ENCODE results near the gene CDK10. TPM values are rescaled to one million over a fixed set of nuclear protein-coding genes. Genes with fewer than 3 reads are reported as not detected.

Gene CDK10
- total and polyA plus RNA-seq, 10 of the 15 experiments (the other 5 are each of a cell fraction or from before 2014, with no cell fraction given): 1.5 to 58.7 (median 36.0) TPM

- TF ChIP-seq ZBTB33 (IDR thresholded peaks at IDR 0.05) (no peak), CEBPB (IDR thresholded peaks at IDR 0.05; ENCODE audit: borderline replicate concordance in 1 of 2, low read depth in 2 of 2, low read length in 2 of 2) (peak in 1 of 2 experiments; percentile 6; a peak in 1 of 4 replicates), KDM1A (IDR thresholded peaks at IDR 0.05; ENCODE audit: borderline replicate concordance) (no peak), SIN3A (IDR thresholded peaks at IDR 0.05; ENCODE audit: low read depth, low read length) (peak; percentile 91), PAX5 (IDR thresholded peaks at IDR 0.05; ENCODE audit: borderline replicate concordance, low read depth, low read length) (peak; percentile 43; the same call in 1 of the 2 replicates), MXI1 (IDR thresholded peaks at IDR 0.05; ENCODE audit: low read depth, low read length) (peak; percentile 55), IKZF1 (conservative IDR thresholded peaks at IDR 0.05) (peak; percentile 94), CBX3 (IDR thresholded peaks at IDR 0.05; ENCODE audit: borderline replicate concordance, low read depth) (no peak), YY1 (IDR thresholded peaks at IDR 0.05; ENCODE audit: low read depth, low read length) (peak; percentile 93), TCF3 (IDR thresholded peaks at IDR 0.05; ENCODE audit: borderline replicate concordance, insufficient read depth, low read depth, low read length) (peak; percentile 73), EGR1 (IDR thresholded peaks at IDR 0.05; ENCODE audit: borderline replicate concordance in 1 of 2, low read depth in 2 of 2, low read length in 2 of 2) (peak; percentile 80), CREM (IDR thresholded peaks at IDR 0.05; ENCODE audit: low read depth) (peak; percentile 77), MAX (IDR thresholded peaks at IDR 0.05; ENCODE audit: low read depth, low read length) (peak; percentile 68), POLR2AphosphoS2 (IDR thresholded peaks at IDR 0.05; ENCODE audit: low read depth, low read length) (peak; percentile 57; the same call in 1 of the 2 replicates), RAD21 (IDR thresholded peaks at IDR 0.05; ENCODE audit: insufficient read depth, low read depth, low read length) (no peak), ATF7 (IDR thresholded peaks at IDR 0.05; ENCODE audit: low read depth) (no peak), JUND (IDR thresholded peaks at IDR 0.05; ENCODE audit: low read depth, low read length) (peak; percentile 52; the same call in 1 of the 2 replicates)
Measured at GRCh38 chr16:89720813-89721545, 34.5 kb downstream of the CDK10 start, which contains the start of the genes VPS9D1 and ZNF276 (continued).
